IPS-18a (cell line): ENCODE measurements around the gene PAIP2B.
"Not testable (repeated sequence)": the region's sequence is repeated elsewhere in the genome, so short reads cannot be mapped to it uniquely, and the experiment has no call there.

Experiments
- H3K27ac ChIP-seq: one replicate; pipeline ENCODE4 v1.5.1; 2013; ENCODE audit warnings: low read length
- H3K27me3 ChIP-seq: one replicate; pipeline ENCODE4 v1.6.1; 2013; ENCODE audit warnings: mild to moderate bottlenecking, low read length; ENCODE audit not compliant: control insufficient read depth, insufficient read depth
- H3K36me3 ChIP-seq: one replicate; pipeline ENCODE4 v1.6.1; 2013; ENCODE audit warnings: low read depth, low read length; ENCODE audit not compliant: control insufficient read depth
- H3K4me1 ChIP-seq: one replicate; pipeline ENCODE4 v1.6.1; 2013; ENCODE audit warnings: low read depth, low read length; ENCODE audit not compliant: control insufficient read depth
- H3K4me3 ChIP-seq: one replicate; pipeline ENCODE4 v1.5.1; 2013; ENCODE audit warnings: low read length
- H3K9ac ChIP-seq: one replicate; pipeline ENCODE4 v1.6.1; 2013; ENCODE audit warnings: mild to moderate bottlenecking, low read length, moderate library complexity
- H3K9me3 ChIP-seq: one replicate; pipeline ENCODE4 v1.6.1; 2013; ENCODE audit warnings: low read depth, low read length; ENCODE audit not compliant: control insufficient read depth

PAIP2B gene

GRCh38 chr2:71181316-71181715 lies 45.6 kb downstream of the PAIP2B start:
- Histone ChIP-seq H3K9me3 (no peaks in the 10 kb centered on the region), H3K36me3 (no peaks in the 10 kb centered on the region), H3K27ac (no peak overlapping the region), H3K9ac (no peak overlapping the region), H3K4me3 (no peak overlapping the region), H3K4me1 (peaks cover 8% of the 10 kb centered on the region), H3K27me3 (no peaks in the 10 kb centered on the region)

DNA sequence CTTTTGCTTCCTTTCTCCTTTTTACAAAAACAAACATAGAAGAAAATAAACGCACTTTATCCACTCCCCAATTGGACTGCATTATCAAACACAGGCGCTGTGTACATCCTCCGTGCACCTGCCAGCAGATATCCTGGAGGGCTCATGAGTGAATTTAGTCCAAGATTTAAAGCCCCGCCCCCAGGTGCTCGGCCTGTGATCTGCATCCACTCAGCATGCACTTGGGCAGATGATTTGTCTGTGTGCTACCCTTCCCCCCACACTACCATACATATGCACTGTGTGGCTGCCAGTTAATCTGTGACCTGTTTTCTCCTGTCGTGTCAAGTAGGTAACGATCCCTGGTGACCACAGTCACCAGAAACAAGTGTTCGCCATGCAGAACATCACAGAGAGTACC lies 48.1 kb downstream of the PAIP2B start:
- not testable (repeated sequence) for H3K36me3 ChIP-seq, H3K4me3 ChIP-seq, H3K9me3 ChIP-seq, H3K9ac ChIP-seq, H3K4me1 ChIP-seq, H3K27ac ChIP-seq, H3K27me3 ChIP-seq

DNA sequence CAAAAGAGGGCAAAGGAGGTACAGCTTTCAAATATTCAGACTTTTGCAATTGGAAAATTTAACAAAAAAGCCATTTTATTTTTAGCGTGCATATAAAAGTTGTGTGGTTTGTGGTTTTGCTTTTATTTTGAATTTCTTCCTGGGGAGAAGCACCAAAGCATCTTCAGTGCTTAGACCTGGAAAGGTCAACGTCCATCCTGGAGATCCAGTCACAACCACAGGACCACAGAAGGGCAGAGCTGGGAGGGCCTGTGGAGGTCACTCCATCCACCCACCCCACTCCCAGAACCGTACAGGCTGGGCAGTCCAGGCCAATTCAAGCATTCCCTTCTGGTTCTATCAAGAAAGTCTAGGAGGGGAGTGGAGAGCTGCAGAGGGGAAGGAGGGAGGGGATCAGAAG lies 52.7 kb downstream of the PAIP2B start:
- Histone ChIP-seq H3K9ac (no peak overlapping the region), H3K27me3 (no peaks in the 10 kb centered on the region), H3K9me3 (no peaks in the 10 kb centered on the region), H3K4me3 (no peak overlapping the region), H3K27ac (no peak overlapping the region), H3K4me1 (no peaks in the 10 kb centered on the region), H3K36me3 (no peaks in the 10 kb centered on the region)

GRCh38 chr2:71173096-71173495 lies 53.8 kb downstream of the PAIP2B start:
- H3K9ac ChIP-seq: no peak overlapping the region
- no peaks in the 10 kb centered on the region for H3K9me3 ChIP-seq
- H3K36me3 ChIP-seq: no peaks in the 10 kb centered on the region
- no peak overlapping the region for H3K27ac ChIP-seq
- no peaks in the 10 kb centered on the region for H3K4me1 ChIP-seq
- no peak overlapping the region for H3K4me3 ChIP-seq
- no peaks in the 10 kb centered on the region for H3K27me3 ChIP-seq

- H3K36me3 ChIP-seq: no peaks in the 10 kb centered on the region
- H3K27me3 ChIP-seq: no peaks in the 10 kb centered on the region
- no peak overlapping the region for H3K9ac ChIP-seq
- no peak overlapping the region for H3K27ac ChIP-seq
- no peak overlapping the region for H3K4me3 ChIP-seq
- H3K4me1 ChIP-seq: no peaks in the 10 kb centered on the region
- H3K9me3 ChIP-seq: no peaks in the 10 kb centered on the region
These were observed 60.1 kb downstream of the PAIP2B start for GRCh38 chr2:71166812-71167211.

GRCh38 chr2:71157124-71157793 lies 69.6 kb downstream of the PAIP2B start:
- no peaks in the 10 kb centered on the region for H3K9me3 ChIP-seq
- H3K27ac ChIP-seq: no peak overlapping the region
- no peak overlapping the region for H3K4me3 ChIP-seq
- H3K36me3 ChIP-seq: no peaks in the 10 kb centered on the region
- no peak overlapping the region for H3K9ac ChIP-seq
- H3K27me3 ChIP-seq: no peaks in the 10 kb centered on the region
- H3K4me1 ChIP-seq: peaks cover 6% of the 10 kb centered on the region

DNA sequence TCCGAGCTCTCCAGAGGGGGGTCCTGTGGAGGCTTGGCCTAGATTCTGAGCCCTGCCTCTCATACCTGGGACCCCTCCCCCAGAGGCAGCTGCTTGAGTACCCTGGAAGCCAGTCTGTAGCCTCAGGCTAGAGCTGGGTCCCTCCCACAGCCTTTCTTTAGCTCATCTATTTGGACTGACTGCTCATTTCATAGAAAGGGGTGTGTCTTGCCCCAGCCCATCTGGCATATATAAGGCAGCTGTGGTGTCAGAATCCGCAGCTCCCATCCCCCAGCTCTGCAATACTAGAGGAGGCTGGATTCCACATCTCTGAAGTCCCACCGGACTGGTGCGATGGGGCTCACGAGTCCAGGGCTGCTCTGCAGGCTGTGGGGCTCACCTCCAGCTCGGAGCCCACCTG lies 70.3 kb downstream of the PAIP2B start:
- no peaks in the 10 kb centered on the region for H3K36me3 ChIP-seq
- no peak overlapping the region for H3K9ac ChIP-seq
- no peaks in the 10 kb centered on the region for H3K27me3 ChIP-seq
- no peaks in the 10 kb centered on the region for H3K9me3 ChIP-seq
- no peak overlapping the region for H3K4me3 ChIP-seq
- no peak overlapping the region for H3K27ac ChIP-seq
- H3K4me1 ChIP-seq: peaks cover 6% of the 10 kb centered on the region

DNA sequence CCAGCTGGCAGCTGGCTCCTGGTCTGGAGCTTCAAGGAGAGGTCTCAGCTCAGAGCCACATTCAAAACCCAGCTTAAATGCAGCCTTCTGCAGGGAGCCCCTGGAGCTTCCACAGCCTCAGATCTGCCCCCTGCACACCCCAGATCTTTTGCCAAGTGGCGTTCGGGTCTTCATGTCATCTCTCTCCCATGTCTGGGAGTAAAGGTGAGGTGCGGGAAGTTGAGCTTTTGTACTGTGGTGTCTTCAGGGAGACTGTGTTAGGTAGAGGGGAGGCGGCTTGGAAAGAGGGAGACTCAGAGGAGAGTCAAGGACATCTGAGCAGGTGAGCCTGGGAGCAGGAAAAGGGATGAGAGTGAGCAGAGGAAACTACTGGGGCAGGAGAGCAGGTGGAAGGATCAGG lies 71.1 kb downstream of the PAIP2B start:
- H3K27me3 ChIP-seq: no peaks in the 10 kb centered on the region
- H3K9ac ChIP-seq: no peak overlapping the region
- H3K4me3 ChIP-seq: no peak overlapping the region
- H3K36me3 ChIP-seq: no peaks in the 10 kb centered on the region
- no peaks in the 10 kb centered on the region for H3K9me3 ChIP-seq
- H3K27ac ChIP-seq: no peak overlapping the region
- H3K4me1 ChIP-seq: peaks cover 6% of the 10 kb centered on the region

DNA sequence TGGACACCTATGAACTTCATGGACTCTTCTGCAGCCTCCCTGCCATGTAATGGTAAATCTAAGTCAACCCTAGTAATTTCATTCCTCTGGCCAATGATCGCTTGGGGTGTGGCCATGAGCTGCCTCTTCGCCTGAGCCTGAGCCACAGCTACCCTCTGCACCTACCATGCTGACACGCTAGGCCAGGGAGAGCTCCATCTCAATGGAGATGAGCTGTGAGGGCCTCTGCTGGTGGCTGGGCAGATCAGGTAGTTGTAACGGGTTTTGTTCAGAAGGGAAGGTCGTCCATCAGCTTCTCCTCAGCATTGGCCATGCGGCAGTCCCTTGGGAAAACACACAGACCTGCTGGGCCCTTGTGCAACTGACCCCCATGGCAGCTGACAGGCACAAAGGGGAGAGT lies 72.1 kb downstream of the PAIP2B start:
- Histone ChIP-seq H3K4me1 (peaks cover 6% of the 10 kb centered on the region), H3K4me3 (no peak overlapping the region), H3K9ac (no peak overlapping the region), H3K27ac (no peak overlapping the region), H3K9me3 (no peaks in the 10 kb centered on the region), H3K27me3 (no peaks in the 10 kb centered on the region), H3K36me3 (peaks cover 7% of the 10 kb centered on the region)

- peaks cover 12% of the 10 kb centered on the region for H3K36me3 ChIP-seq
- H3K9ac ChIP-seq: no peak overlapping the region
- H3K27ac ChIP-seq: no peak overlapping the region
- H3K4me3 ChIP-seq: no peak overlapping the region
- no peaks in the 10 kb centered on the region for H3K27me3 ChIP-seq
- H3K9me3 ChIP-seq: no peaks in the 10 kb centered on the region
- H3K4me1 ChIP-seq: peaks cover 6% of the 10 kb centered on the region
These were observed 72.6 kb downstream of the PAIP2B start for GRCh38 chr2:71154279-71154678.

DNA sequence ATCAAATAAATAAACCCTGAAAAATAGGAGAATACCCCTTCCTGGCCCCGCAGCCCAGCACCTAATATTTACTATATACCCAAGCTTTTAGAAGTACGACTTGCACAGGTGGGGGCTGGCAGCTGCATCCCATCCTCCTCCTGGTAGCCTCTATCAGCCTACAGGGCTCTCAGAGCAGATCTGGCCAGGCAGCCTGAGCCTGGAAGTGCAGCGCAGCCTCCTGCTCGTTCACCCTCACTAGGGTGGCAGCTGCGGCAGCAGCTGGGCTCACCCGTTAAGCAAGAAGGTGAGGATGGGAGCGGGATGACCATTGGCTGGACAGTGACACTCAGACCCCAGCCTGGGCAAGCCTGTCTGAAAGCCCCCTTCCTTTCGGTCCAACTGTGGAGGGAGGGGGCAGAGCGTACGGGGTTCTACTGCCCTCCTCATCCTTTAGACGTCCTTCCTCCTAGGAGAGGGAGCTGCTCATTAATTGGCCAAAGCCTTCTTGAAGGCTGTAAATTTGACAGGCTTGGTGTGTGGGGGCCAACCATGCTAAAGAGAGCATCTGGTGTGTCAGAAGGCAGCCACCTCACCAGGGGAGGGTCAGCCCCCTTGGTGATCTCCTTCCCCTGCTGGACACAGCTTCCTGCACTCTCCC lies 73.2 kb downstream of the PAIP2B start:
- Histone ChIP-seq H3K9me3 (no peaks in the 10 kb centered on the region), H3K4me3 (no peak overlapping the region), H3K36me3 (peaks cover 18% of the 10 kb centered on the region)

GRCh38 chr2:71151620-71152019 lies 75.3 kb downstream of the PAIP2B start:
- H3K9ac ChIP-seq: no peak overlapping the region
- peaks cover 3% of the 10 kb centered on the region for H3K4me1 ChIP-seq
- H3K27ac ChIP-seq: no peak overlapping the region
- H3K36me3 ChIP-seq: peaks cover 33% of the 10 kb centered on the region
- H3K4me3 ChIP-seq: no peak overlapping the region
- H3K9me3 ChIP-seq: no peaks in the 10 kb centered on the region
- no peaks in the 10 kb centered on the region for H3K27me3 ChIP-seq

More for the DNA sequence above, 73.2 kb downstream of the PAIP2B start:
- no peaks in the 10 kb centered on the region for H3K27me3 ChIP-seq
- peaks cover 6% of the 10 kb centered on the region for H3K4me1 ChIP-seq
- H3K9ac ChIP-seq: no peak overlapping the region
- no peak overlapping the region for H3K27ac ChIP-seq
